Posterior vena cava (tissue), 2 donors: ENCODE measurements around the gene GC. TPM values are rescaled to one million over a fixed set of nuclear protein-coding genes. Genes with fewer than 3 reads are reported as not detected.
A peak's percentile ranks its signal among the peaks of the same experiment; 100 is the strongest.
"Not testable (repeated sequence)": the region's sequence is repeated elsewhere in the genome, so short reads cannot be mapped to it uniquely, and the experiment has no call there.

Experiments used
- DNase-seq: peaks from one replicate; pipeline ENCODE4 v3.0.0-alpha.2; 2020; ENCODE audit warnings: low spot score
- intact Hi-C, 2 donors: fragments of 100-400 bp; cut with DNase I; formaldehyde crosslinking; loops; one replicate each; pipeline versions ENCODE4 v1.14.1 to v1.14.2; 2022 to 2023
- long read RNA-seq, 2 donors: library from polyadenylated mRNA; unstranded; transcript quantifications; one replicate each; pipeline ENCODE4 v2.0.0, GENCODE V29; 2020 to 2021
- total RNA-seq, 2 donors: library from RNA; stranded (reverse); fragmentation: NEBNext Ultra II Directional; extraction: Animal tissue kit (Norgen Biotek cat#: 25700); gene quantifications; one replicate each; pipeline ENCODE4 v1.2.1, GENCODE V29; 2021
- donor health status: DM: yes; HTN: yes; CAD: no.
- donor health status: DM: yes; HTN: yes; CAD: no.

GC gene
- under 1 TPM in 1 of 2 donors, not detected in 1; 0.56 TPM for total RNA-seq
- long read RNA-seq, donor 1, result 0 reads
- long read RNA-seq, donor 2, result 0 reads

GRCh38 chr4:71783972-71784371 lies at the start of gene GC:
Gene GC (minus strand): TSS chr4:71784079. CDS start chr4:71784018, 61 bp downstream.
- DNase-seq, result no peak
- intact Hi-C loops, result no loop called here

GRCh38 chr4:71833232-71833900 lies 49.5 kb upstream of the GC start:
- peak; percentile 61 for DNase-seq
- intact Hi-C loops, result no loop called here

- intact Hi-C loops, result no loop called here
- no peak for DNase-seq
Observed at GRCh38 chr4:71832049-71832448, 48.2 kb upstream of the GC start.

GRCh38 chr4:71830497-71831190 lies 46.8 kb upstream of the GC start:
- intact Hi-C loops, result loop anchor here in 1 of 2 donors (1.0 kb wide), 1 partner anchor 9 kb away; no protein-coding TSS in a partner anchor
- DNase-seq, result no peak

- intact Hi-C loops, result no loop called here
- DNase-seq, result no peak
Observed at GRCh38 chr4:71828470-71828869, 44.6 kb upstream of the GC start.

GRCh38 chr4:71827826-71828225 lies 43.9 kb upstream of the GC start:
- no peak for DNase-seq
- intact Hi-C loops, result no loop called here

GRCh38 chr4:71816676-71817303 lies 32.9 kb upstream of the GC start:
- intact Hi-C loops, result no loop called here
- no peak for DNase-seq

- intact Hi-C loops, result no loop called here
- DNase-seq, result no peak
Observed at GRCh38 chr4:71814433-71814832, 30.6 kb upstream of the GC start.

- DNase-seq, intact Hi-C loops: not testable (repeated sequence)
Observed at GRCh38 chr4:71809805-71810204, 25.9 kb upstream of the GC start.

- no peak for DNase-seq
- intact Hi-C loops, result no loop called here
Observed at GRCh38 chr4:71807469-71807868, 23.6 kb upstream of the GC start.

GRCh38 chr4:71805230-71805629 lies 21.4 kb upstream of the GC start:
- intact Hi-C loops, DNase-seq: not testable (repeated sequence)

- DNase-seq, result not testable (repeated sequence)
- intact Hi-C loops, result loop anchor here in 1 of 2 donors (5.0 kb wide), 1 partner anchor 1182 kb away; no protein-coding TSS in a partner anchor
Observed at GRCh38 chr4:71804017-71804697, 20.3 kb upstream of the GC start.

GRCh38 chr4:71785959-71786358 lies 2.1 kb upstream of the GC start:
- intact Hi-C loops, result no loop called here
- DNase-seq, result no peak

GRCh38 chr4:71784569-71785197 lies 804 bp upstream of the GC start:
- DNase-seq, result no peak
- intact Hi-C loops, result no loop called here

- intact Hi-C loops, result loop anchor here in 1 of 2 donors (5.0 kb wide), 1 partner anchor 1484 kb away; no protein-coding TSS in a partner anchor
- DNase-seq, result no peak
Observed at GRCh38 chr4:71777891-71778290, 6.0 kb downstream of the GC start.

GRCh38 chr4:71775449-71775848 lies 8.4 kb downstream of the GC start:
- DNase-seq, result no peak
- intact Hi-C loops, result loop anchor here in 1 of 2 donors (5.0 kb wide), 1 partner anchor 1487 kb away; no protein-coding TSS in a partner anchor

- intact Hi-C loops, result no loop called here
- DNase-seq, result no peak
Observed at GRCh38 chr4:71774136-71774535, 9.7 kb downstream of the GC start.

- intact Hi-C loops, result no loop called here
- no peak for DNase-seq
Observed at GRCh38 chr4:71773004-71773403, 10.9 kb downstream of the GC start.

- no peak for DNase-seq
- intact Hi-C loops, result no loop called here
Observed at GRCh38 chr4:71772592-71772991, 11.3 kb downstream of the GC start.
